K562 (cell line): ENCODE measurements around the gene SARS2. TPM values are rescaled to one million over a fixed set of nuclear protein-coding genes. Genes with fewer than 3 reads are reported as not detected.

ENCODE experiments used
- ATAC-seq: fragments of 200-7000 bp; cut with Tn5 transposase; 3 replicates; pipeline ENCODE4 v1.9.1; 2020; ENCODE audit warnings: moderate library complexity
- BruUV-seq: library from RNA; stranded (reverse); fragments of 400-500 nt; replicated peaks from 2 replicates; lab custom pipeline; 2021; lab: Mats Ljungman, UMichigan
- CTCF ChIA-PET: fragments of 300-600 bp; formaldehyde crosslinking; extraction: SDS; loops from one replicate; lab custom pipeline; 2021; ENCODE audit warnings: low intra/inter-chr PET ratio; lab: Yijun Ruan, JAX
- POLR2A ChIA-PET: fragments of 300-600, 350-650 bp; sonication (Branson Sonifier 250); formaldehyde crosslinking; extraction: SDS; loops from one replicate; lab custom pipeline; 2021; ENCODE audit warnings: antibody characterized with exemption, inconsistent platforms; lab: Yijun Ruan, JAX
- DNase-seq, 4 experiments: peaks; one replicate each; pipeline versions ENCODE4 v3.0.0 to v3.0.0-alpha.2; 2011 to 2018; ENCODE audit warnings: low spot score in 3 of 4, mixed read lengths in 3 of 4; ENCODE audit errors: extremely low read depth in 1 of 4
- FAIRE-seq: peaks from 2 replicates; lab custom pipeline; 2011; peaks lifted over from hg19 to GRCh38; lab: Jason Lieb, UNC
- H2AFZ ChIP-seq: 2 replicates; pipeline ENCODE4 v1.6.0; 2011; ENCODE audit warnings: low read depth, low read length, control low read depth, inconsistent platforms
- H3K27ac ChIP-seq: fragments of 200-600 bp; 3 replicates; pipeline ENCODE4 v1.8.0; 2011; ENCODE audit warnings: low read depth, mild to moderate bottlenecking, control low read depth, inconsistent platforms, low read length, moderate library complexity, mixed read lengths; ENCODE audit errors: extremely low read depth
- H3K27me3 ChIP-seq, 2 experiments: fragments of 300-600 bp in 1 of 2; 2 replicates in 1 of 2; 3 replicates in 1 of 2; pipeline versions ENCODE4 v1.6.0 to v1.8.0; 2011; ENCODE audit warnings: inconsistent platforms in 2 of 2, low read length in 2 of 2, mild to moderate bottlenecking in 1 of 2, mixed read lengths in 1 of 2, moderate library complexity in 1 of 2; ENCODE audit not compliant: control insufficient read depth in 2 of 2, insufficient read depth in 2 of 2
- H3K36me3 ChIP-seq: fragments of 300-600 bp; 3 replicates; pipeline ENCODE4 v1.8.0; 2011; ENCODE audit warnings: mild to moderate bottlenecking, low read length, inconsistent platforms; ENCODE audit not compliant: control insufficient read depth, insufficient read depth
- H3K4me1 ChIP-seq, 2 experiments: fragments of 200-600 bp in 1 of 2; replicated peaks in 1 of 2; 2 replicates in 1 of 2; 3 replicates in 1 of 2; pipeline versions ENCODE4 v1.5.1 to v1.8.0; 2011; ENCODE audit warnings: inconsistent platforms in 2 of 2, low read length in 2 of 2, mild to moderate bottlenecking in 1 of 2, mixed read lengths in 1 of 2, moderate library complexity in 1 of 2; ENCODE audit not compliant: control insufficient read depth in 2 of 2, insufficient read depth in 2 of 2
- H3K4me2 ChIP-seq: 2 replicates; pipeline ENCODE4 v1.6.1; 2011; ENCODE audit warnings: low read length, control low read depth, inconsistent platforms, mixed read lengths; ENCODE audit not compliant: insufficient read depth
- H3K4me3 ChIP-seq: fragments of 200-600 bp; sonication (generic), shearing (Covaris generic); 2 replicates; pipeline ENCODE4 v1.5.1; 2016; ENCODE audit warnings: control low read depth, inconsistent platforms
- H3K79me2 ChIP-seq: fragments of 200-600 bp; 3 replicates; pipeline ENCODE4 v1.8.0; 2011; ENCODE audit warnings: low read length, inconsistent platforms; ENCODE audit not compliant: control insufficient read depth, insufficient read depth
- H3K9ac ChIP-seq, 2 experiments: 2 replicates each; pipeline versions ENCODE4 v1.6.0 to v1.6.1; 2011; ENCODE audit warnings: low read depth in 2 of 2, low read length in 2 of 2, control low read depth in 1 of 2, inconsistent platforms in 1 of 2, mild to moderate bottlenecking in 1 of 2, mixed read lengths in 1 of 2; ENCODE audit not compliant: insufficient read depth in 1 of 2
- H3K9me1 ChIP-seq: one replicate; pipeline ENCODE4 v1.6.0; 2011; ENCODE audit warnings: inconsistent platforms, mild to moderate bottlenecking, low read length, moderate library complexity; ENCODE audit not compliant: control insufficient read depth, insufficient read depth
- H3K9me3 ChIP-seq: replicated peaks from 2 replicates; pipeline ENCODE4 v1.5.1; 2011; ENCODE audit warnings: low read depth, low read length, inconsistent platforms; ENCODE audit not compliant: control insufficient read depth, insufficient read depth
- H4K20me1 ChIP-seq: replicated peaks from 2 replicates; pipeline ENCODE4 v1.6.1; 2011; ENCODE audit warnings: low read length, inconsistent platforms, mixed read lengths; ENCODE audit not compliant: control insufficient read depth, insufficient read depth
- FOXA1 ChIP-seq: fragments of 450-650 bp; IDR thresholded peaks from 2 replicates; pipeline ENCODE4 v1.6.1; 2016; ENCODE audit warnings: mild to moderate bottlenecking, borderline replicate concordance
- GABPB2 ChIP-seq: fragments of 250-450 bp; sonication (Bioruptor Pico); conservative IDR thresholded peaks from 2 replicates; pipeline ENCODE4 v1.5.1; 2021; ENCODE audit warnings: mild to moderate bottlenecking
- MTA2 ChIP-seq: fragments of 450-650 bp; IDR thresholded peaks from 2 replicates; pipeline ENCODE4 v1.6.1; 2016; ENCODE audit warnings: low read depth
- NR2C1 ChIP-seq, 2 experiments: fragments of 450-650 bp; IDR thresholded peaks; 2 replicates each; pipeline ENCODE4 v1.6.1; 2017; ENCODE audit warnings: mild to moderate bottlenecking in 2 of 2, antibody characterized with exemption in 1 of 2, inconsistent platforms in 1 of 2, missing compliant biosample characterization in 1 of 2, missing genetic modification characterization in 1 of 2
- NR2C2 ChIP-seq, 2 experiments: fragments of 200-800 bp in 1 of 2; sonication (Bioruptor generic) in 1 of 2; sonication (generic) in 1 of 2; formaldehyde crosslinking in 1 of 2; IDR thresholded peaks; 2 replicates each; pipeline versions ENCODE4 v1.6.1 to v1.8.0; 2016 to 2022; ENCODE audit warnings: mild to moderate bottlenecking in 1 of 2, missing compliant biosample characterization in 1 of 2, missing genetic modification characterization in 1 of 2, missing genetic modification reagents in 1 of 2
- SAFB ChIP-seq: fragments of 200-400 bp; formaldehyde crosslinking; IDR thresholded peaks from 2 replicates; pipeline ENCODE4 v1.6.1; 2017; ENCODE audit warnings: low read depth, low read length, borderline replicate concordance
- TBP ChIP-seq: optimal IDR thresholded peaks from 2 replicates; pipeline ENCODE3; 2011; ENCODE audit warnings: low read depth, low read length, improper control_type of control experiment
- U2AF2 ChIP-seq: fragments of 200-400 bp; formaldehyde crosslinking; optimal IDR thresholded peaks from 2 replicates; pipeline ENCODE3; 2017; ENCODE audit warnings: low read depth, mild to moderate bottlenecking, low read length
- ZNF212 ChIP-seq: fragments of 450-650 bp; formaldehyde crosslinking; IDR thresholded peaks from 2 replicates; pipeline ENCODE4 v1.4.0; 2020; ENCODE audit warnings: mild to moderate bottlenecking
- WGBS: fragments of 100-300 bp; shearing (Covaris generic); methylation state at CpG from one replicate; pipeline ENCODE4 v1.1.6; 2016; ENCODE audit warnings: low coverage, mixed read lengths; ENCODE audit not compliant: insufficient coverage; ENCODE audit errors: missing lambda C conversion rate; 5-methylcytosine and 5-hydroxymethylcytosine counted together
- in situ Hi-C: fragments of 300-500 bp; cut with MboI; formaldehyde crosslinking; loops from 4 replicates; pipeline ENCODE4 v1.15.0; 2018; ENCODE audit warnings: inconsistent platforms, mixed read lengths
- intact Hi-C: fragments of 100-400 bp; cut with micrococcal nuclease; formaldehyde crosslinking; loops from 2 replicates; pipeline ENCODE4 v1.14.2; 2022
- polyA plus RNA-seq, 8 experiments: library from polyadenylated mRNA; depleted of rRNA in 4 of 8; stranded (reverse) in 5 of 8; unstranded in 3 of 8; fragments of >200 nt; fragmentation: Nextera tagmentation in 2 of 8; fragmentation: Illumina TruSeq in 1 of 8; extraction: Ambion mirVana in 2 of 8; extraction: Trizol in 1 of 8; gene quantifications; 2 replicates each; pipeline versions ENCODE4 v1.2.1 to v1.2.3, GENCODE V29; 2011 to 2014; ENCODE audit warnings: inconsistent platforms in 1 of 8, missing spikeins in 1 of 8
- total RNA-seq, 7 experiments: library from RNA; depleted of rRNA in 6 of 7; stranded (reverse); fragments of >200 nt in 6 of 7; fragmentation: Illumina TruSeq in 2 of 7; extraction: Trizol in 2 of 7; gene quantifications; 2 replicates each; pipeline versions ENCODE4 v1.2.1 to v1.2.3, GENCODE V29; 2011 to 2021; ENCODE audit warnings: low replicate concordance in 1 of 7
- TF ChIP-seq, protein P1 (sequence below): fragments of 250-450 bp; sonication (Bioruptor Pico); IDR thresholded peaks from 2 replicates; pipeline ENCODE4 v1.5.0; 2021; ENCODE audit warnings: mild to moderate bottlenecking, borderline replicate concordance

SARS2 gene
- total and polyA plus RNA-seq, 9 of the 15 experiments (the other 6 are each of a cell fraction or from before 2014, with no cell fraction given), result 3.1 to 59.1 (median 31.7) TPM

DNA sequence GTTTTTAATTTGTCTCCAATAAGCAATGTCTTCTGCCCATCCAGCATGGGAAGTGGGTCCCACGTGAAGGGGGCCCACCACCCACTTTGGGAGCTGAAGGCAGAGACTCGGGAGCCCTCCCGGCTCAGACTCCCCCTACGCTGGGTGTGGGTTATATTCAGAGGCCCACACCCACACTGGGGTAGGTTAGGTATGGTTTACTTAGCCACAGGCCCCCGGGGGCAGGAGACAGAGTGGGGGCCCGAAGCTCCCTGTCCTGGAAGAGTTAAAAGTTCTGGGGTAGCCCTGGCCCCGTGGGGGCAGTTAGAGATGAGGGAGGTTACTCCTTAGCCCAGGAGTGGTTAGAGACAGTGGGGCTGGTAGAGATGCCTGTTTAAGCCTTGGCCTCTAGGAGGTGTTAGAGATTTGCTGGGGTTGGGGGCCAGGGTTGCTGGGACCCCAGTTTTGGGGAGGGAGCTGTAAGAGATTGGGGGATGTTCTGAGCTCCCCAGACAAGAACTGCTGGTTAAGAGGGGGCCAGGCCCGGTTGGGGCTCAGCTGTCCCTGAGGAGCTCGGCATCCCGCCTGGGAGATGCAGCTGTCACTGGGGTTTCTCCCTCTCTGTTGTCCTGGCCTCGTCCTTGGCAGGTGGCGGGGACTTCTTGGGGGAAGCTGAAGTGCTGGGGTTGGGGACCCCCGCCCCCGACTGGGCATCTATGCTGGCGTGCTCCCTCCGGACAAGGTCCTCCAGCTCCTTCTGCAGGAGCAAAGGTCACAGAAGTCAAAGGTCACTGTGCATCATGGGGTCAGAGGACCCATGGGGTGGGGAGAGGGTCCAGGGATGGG, 51.8 kb downstream of the SARS2 start:
- no peak overlapping the region for H3K4me3 ChIP-seq

More for the DNA sequence above, 51.8 kb downstream of the SARS2 start:
- peak; percentile 89 for TF ChIP-seq NR2C1 (IDR thresholded peaks at IDR 0.05)
- peak; percentile 85 for TF ChIP-seq NR2C1 (tag; IDR thresholded peaks at IDR 0.05)
- TF ChIP-seq GABPB2 (CRISPR knock-in tag), result no peak
- TF ChIP-seq NR2C2 (CRISPR knock-in tag; IDR thresholded peaks at IDR 0.05), result no peak
- TF ChIP-seq NR2C2 (tag; IDR thresholded peaks at IDR 0.05), result peak; percentile 73
- TF ChIP-seq MTA2, result no peak
- no peak for TF ChIP-seq ZNF212 (CRISPR knock-in tag)
- no peak for TF ChIP-seq U2AF2
- no peak for TF ChIP-seq SAFB
- no peak for TF ChIP-seq FOXA1
- no peak for TF ChIP-seq TBP
- TF ChIP-seq, protein P1, sequence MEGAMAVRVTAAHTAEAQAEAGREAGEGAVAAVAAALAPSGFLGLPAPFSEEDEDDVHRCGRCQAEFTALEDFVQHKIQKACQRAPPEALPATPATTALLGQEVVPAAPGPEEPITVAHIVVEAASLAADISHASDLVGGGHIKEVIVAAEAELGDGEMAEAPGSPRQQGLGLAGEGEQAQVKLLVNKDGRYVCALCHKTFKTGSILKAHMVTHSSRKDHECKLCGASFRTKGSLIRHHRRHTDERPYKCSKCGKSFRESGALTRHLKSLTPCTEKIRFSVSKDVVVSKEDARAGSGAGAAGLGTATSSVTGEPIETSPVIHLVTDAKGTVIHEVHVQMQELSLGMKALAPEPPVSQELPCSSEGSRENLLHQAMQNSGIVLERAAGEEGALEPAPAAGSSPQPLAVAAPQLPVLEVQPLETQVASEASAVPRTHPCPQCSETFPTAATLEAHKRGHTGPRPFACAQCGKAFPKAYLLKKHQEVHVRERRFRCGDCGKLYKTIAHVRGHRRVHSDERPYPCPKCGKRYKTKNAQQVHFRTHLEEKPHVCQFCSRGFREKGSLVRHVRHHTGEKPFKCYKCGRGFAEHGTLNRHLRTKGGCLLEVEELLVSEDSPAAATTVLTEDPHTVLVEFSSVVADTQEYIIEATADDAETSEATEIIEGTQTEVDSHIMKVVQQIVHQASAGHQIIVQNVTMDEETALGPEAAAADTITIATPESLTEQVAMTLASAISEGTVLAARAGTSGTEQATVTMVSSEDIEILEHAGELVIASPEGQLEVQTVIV (CRISPR knock-in tag), result no peak
- TF ChIP-seq, all 486 proteins: peak for 2
- DNase-seq, result no peak
- Histone ChIP-seq H3K9me3 (no peaks in the 10 kb centered on the region), H3K9me1 (no peaks in the 10 kb centered on the region), H4K20me1 (no peaks in the 10 kb centered on the region), H3K4me1 (peaks cover 21 to 60% of the 10 kb centered on the region in 2 experiments; a peak in 4 of 5 replicates), H3K4me2 (no peak overlapping the region), H3K27me3 (no peaks in the 10 kb centered on the region), H3K79me2 (no peaks in the 10 kb centered on the region), H3K27ac (peak overlapping the region; percentile 8; the same call in 2 of the 3 replicates), H2AFZ (peak overlapping the region; percentile 83), H3K36me3 (peaks cover 5% of the 10 kb centered on the region; the same call in 1 of the 3 replicates), H3K9ac (peak overlapping the region; percentile 9 to 87; a peak in 3 of 4 replicates)
- in situ Hi-C loops (no loop called here), intact Hi-C loops (no loop called here)
- no peak for FAIRE-seq
- ChIA-PET POLR2A (interaction anchor here (0.7 to 1.2 kb wide), 4 partner anchors 9 to 299 kb away, joined by 3 to 4 read pairs (median 3); no protein-coding TSS in a partner anchor), CTCF (no interaction called here)
- peak; percentile 13; the same call in 1 of the 3 replicates for ATAC-seq
- no TSS peak for BruUV-seq
- WGBS, result 75% methylated on average over 16 of the region's 16 CpGs
